CD4-positive, alpha-beta T cell (primary cell): ENCODE results near the gene HS3ST4. TPM values are rescaled to one million over a fixed set of nuclear protein-coding genes. Genes with fewer than 3 reads are reported as not detected.

ENCODE experiments used
- ATAC-seq: fragments of 200-7000 bp; cut with Tn5 transposase; one replicate; pipeline ENCODE4 v1.10.0; 2022; ENCODE audit warnings: mild to moderate bottlenecking; ENCODE audit not compliant: poor library complexity
- CTCF ChIA-PET: fragments of 350-600 bp; sonication (Branson Sonifier 250); formaldehyde crosslinking; loops from one replicate; lab custom pipeline; 2021; ENCODE audit warnings: antibody characterized with exemption, inconsistent platforms; lab: Charles Lee
- POLR2A ChIA-PET: fragments of 350-600 bp; sonication (Branson Sonifier 250); formaldehyde crosslinking; loops from one replicate; lab custom pipeline; 2021; ENCODE audit warnings: antibody characterized with exemption, inconsistent platforms; lab: Charles Lee
- DNase-seq, 14 experiments: peaks; one replicate each; pipeline ENCODE4 v3.0.0-alpha.2; 2013 to 2020; ENCODE audit warnings: mixed read lengths in 2 of 14
- H3K27ac ChIP-seq, 2 donors: one replicate each; pipeline versions ENCODE4 v1.5.1 to v1.7.0; 2013; ENCODE audit warnings: low read length in 2 of 2, low read depth in 1 of 2, mild to moderate bottlenecking in 1 of 2
- H3K27me3 ChIP-seq, 2 experiments: 1 replicate in 1 of 2; 2 replicates in 1 of 2; pipeline versions ENCODE4 v1.6.1 to v1.7.0; 2013; ENCODE audit warnings: low read length in 2 of 2, control low read depth in 1 of 2, mild to moderate bottlenecking in 1 of 2, moderate library complexity in 1 of 2; ENCODE audit not compliant: insufficient read depth in 2 of 2, control insufficient read depth in 1 of 2
- H3K36me3 ChIP-seq: one replicate; pipeline ENCODE4 v1.6.1; 2013; ENCODE audit warnings: low read length, control low read depth; ENCODE audit not compliant: insufficient read depth
- H3K4me1 ChIP-seq: one replicate; pipeline ENCODE4 v1.6.1; 2013; ENCODE audit warnings: low read length, control low read depth; ENCODE audit not compliant: insufficient read depth
- H3K4me3 ChIP-seq: one replicate; pipeline ENCODE4 v1.5.1; 2013; ENCODE audit warnings: mild to moderate bottlenecking, low read length, moderate library complexity
- H3K9me3 ChIP-seq, 2 experiments: 1 replicate in 1 of 2; 2 replicates in 1 of 2; pipeline versions ENCODE4 v1.6.1 to v1.7.0; 2013; ENCODE audit warnings: low read length in 2 of 2, mild to moderate bottlenecking in 2 of 2, control low read depth in 1 of 2, moderate library complexity in 1 of 2; ENCODE audit not compliant: control insufficient read depth in 1 of 2, insufficient read depth in 1 of 2
- H3K27ac Mint-ChIP-seq: one replicate; pipeline ENCODE4 v1.8.0; 2020; ENCODE audit warnings: mixed read lengths
- H3K27me3 Mint-ChIP-seq: one replicate; pipeline ENCODE4 v1.8.0; 2021; ENCODE audit warnings: mixed read lengths
- H3K36me3 Mint-ChIP-seq: one replicate; pipeline ENCODE4 v1.8.0; 2021; ENCODE audit warnings: low read depth, mixed read lengths
- H3K4me1 Mint-ChIP-seq: one replicate; pipeline ENCODE4 v1.8.0; 2021; ENCODE audit warnings: low read depth, mixed read lengths
- H3K4me3 Mint-ChIP-seq: one replicate; pipeline ENCODE4 v1.8.0; 2020; ENCODE audit warnings: mild to moderate bottlenecking, mixed read lengths
- H3K9me3 Mint-ChIP-seq: one replicate; pipeline ENCODE4 v1.8.0; 2020; ENCODE audit warnings: mixed read lengths
- CTCF ChIP-seq: fragments of 200-600 bp; IDR thresholded peaks from one replicate; pipeline ENCODE4 v1.8.0; 2022; ENCODE audit warnings: antibody characterized with exemption, mild to moderate bottlenecking
- intact Hi-C, 2 experiments: fragments of 100-400 bp; cut with DNase I in 1 of 2; cut with micrococcal nuclease in 1 of 2; formaldehyde crosslinking; loops; one replicate each; pipeline versions ENCODE4 v1.15.1 to v1.9.0; 2023 to 2025; cut with DNase I, micrococcal nuclease
- total RNA-seq, 174 experiments: library from RNA in 2 of 174; stranded (reverse) in 2 of 174; gene quantifications; one replicate each; pipeline ENCODE4 v1.2.3 and lab custom pipeline; 2021 to 2026

HS3ST4 gene
- total RNA-seq, 2 experiments from 2014 or later: not detected

DNA sequence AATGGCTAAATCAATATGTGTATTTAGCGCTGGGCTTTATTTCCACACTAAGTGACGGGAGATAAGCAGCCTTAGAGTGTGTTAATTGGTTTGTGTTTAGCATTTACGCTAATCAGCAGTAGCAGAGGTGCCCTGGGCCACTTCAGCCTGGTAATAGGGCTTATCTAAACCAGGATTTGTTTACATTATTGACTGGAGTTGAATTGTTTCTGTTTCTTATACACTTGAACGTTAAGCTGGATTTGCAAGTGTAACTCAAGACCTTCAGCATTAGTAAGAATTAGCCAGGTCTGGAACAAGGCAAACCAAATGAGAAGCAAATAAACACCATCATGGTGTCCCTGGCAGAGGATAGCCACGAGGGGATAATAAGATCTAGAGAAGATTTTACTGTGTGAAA lies 313.6 kb downstream of the HS3ST4 start:
- Histone ChIP-seq H3K4me3 (no peak overlapping the region), H3K27me3 (no peaks in the 10 kb centered on the region), H3K9me3 (peaks cover 0 to 18% of the 10 kb centered on the region in 2 experiments), H3K4me1 (no peaks in the 10 kb centered on the region), H3K27ac (no peak overlapping the region), H3K36me3 (no peaks in the 10 kb centered on the region)
- Mint-ChIP-seq H3K4me1 (no peaks in the 10 kb centered on the region), H3K27me3 (peaks cover 34% of the 10 kb centered on the region), H3K27ac (no peak overlapping the region), H3K36me3 (no peaks in the 10 kb centered on the region), H3K4me3 (no peak overlapping the region), H3K9me3 (peaks cover 9% of the 10 kb centered on the region)
- CTCF ChIA-PET: no interaction called here
- ATAC-seq: no peak
- POLR2A ChIA-PET: no interaction called here
- intact Hi-C loops: no loop called here
- no peak for DNase-seq
- TF ChIP-seq CTCF: no peak

DNA sequence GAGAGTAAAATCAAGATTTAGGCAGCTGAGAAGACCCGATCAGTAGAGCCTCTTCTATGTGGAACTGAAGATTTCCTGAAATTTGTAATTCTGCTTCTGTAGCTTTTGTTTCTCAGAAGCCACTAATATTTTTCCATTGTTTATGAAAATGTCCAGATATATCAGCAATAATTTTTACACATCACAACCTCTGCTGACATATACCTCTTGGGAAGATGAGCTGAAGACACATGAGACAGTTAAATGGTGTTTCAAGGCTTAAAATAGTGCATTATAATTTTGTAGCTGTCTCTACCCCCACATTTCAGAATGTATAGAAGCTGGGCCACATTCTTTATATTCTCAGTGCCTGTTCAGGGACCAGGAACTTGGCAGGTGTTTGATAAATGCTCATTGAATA lies 320.6 kb downstream of the HS3ST4 start:
- ChIA-PET POLR2A (no interaction called here), CTCF (no interaction called here)
- Histone ChIP-seq H3K4me3 (no peak overlapping the region), H3K36me3 (no peaks in the 10 kb centered on the region), H3K9me3 (peaks cover 4 to 9% of the 10 kb centered on the region in 2 experiments), H3K4me1 (no peaks in the 10 kb centered on the region), H3K27me3 (no peaks in the 10 kb centered on the region), H3K27ac (no peak overlapping the region)
- Mint-ChIP-seq H3K9me3 (peaks cover 19% of the 10 kb centered on the region), H3K36me3 (no peaks in the 10 kb centered on the region), H3K4me1 (no peaks in the 10 kb centered on the region), H3K4me3 (no peak overlapping the region), H3K27ac (no peak overlapping the region), H3K27me3 (peaks cover 12% of the 10 kb centered on the region)
- DNase-seq (no peak), ATAC-seq (no peak)
- TF ChIP-seq CTCF: no peak
- intact Hi-C loops: no loop called here

GRCh38 chr16:26015776-26016175 lies 324.0 kb downstream of the HS3ST4 start:
- H3K9me3 Mint-ChIP-seq: peaks cover 23% of the 10 kb centered on the region
- ChIA-PET CTCF (no interaction called here), POLR2A (no interaction called here)
- no peaks in the 10 kb centered on the region for H3K4me1 Mint-ChIP-seq
- Histone ChIP-seq H3K4me1 (no peaks in the 10 kb centered on the region), H3K9me3 (peaks cover 4 to 9% of the 10 kb centered on the region in 2 experiments), H3K27me3 (peaks cover 0 to 3% of the 10 kb centered on the region in 2 experiments), H3K36me3 (no peaks in the 10 kb centered on the region), H3K27ac (no peak overlapping the region), H3K4me3 (no peak overlapping the region)
- no peaks in the 10 kb centered on the region for H3K36me3 Mint-ChIP-seq
- intact Hi-C loops: no loop called here
- no peak overlapping the region for H3K4me3 Mint-ChIP-seq
- no peak overlapping the region for H3K27ac Mint-ChIP-seq
- TF ChIP-seq CTCF: no peak
- H3K27me3 Mint-ChIP-seq: peaks cover 11% of the 10 kb centered on the region
- DNase-seq (no peak), ATAC-seq (no peak)
